ELR (cell line): ENCODE results near the gene TPH1.
"Not testable (repeated sequence)": the region's sequence is repeated elsewhere in the genome, so short reads cannot be mapped to it uniquely, and the experiment has no call there.

Experiments
- DNase-seq: peaks from one replicate; pipeline ENCODE4 v3.0.0-alpha.2; 2015; ENCODE audit warnings: low read depth

TPH1 gene

DNA sequence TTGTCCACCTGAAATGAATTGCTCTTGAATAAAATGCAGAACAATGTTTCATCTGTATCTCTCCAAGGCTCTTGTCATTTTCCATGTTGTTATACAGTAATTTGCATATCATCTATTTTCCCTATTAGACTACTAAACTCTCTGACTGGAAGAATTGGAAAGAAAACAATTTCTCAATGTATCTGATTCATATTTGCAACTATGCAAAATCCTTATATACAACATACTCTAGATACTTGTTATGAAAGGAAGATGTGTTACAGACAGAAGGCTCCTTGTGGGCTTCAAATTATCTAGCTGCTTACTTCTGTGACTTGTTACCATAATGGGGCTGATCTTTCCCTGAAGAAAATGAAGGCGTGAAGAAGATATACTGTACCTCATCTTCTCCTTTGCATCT, 23.6 kb downstream of the TPH1 start:
- no peak for DNase-seq

DNA sequence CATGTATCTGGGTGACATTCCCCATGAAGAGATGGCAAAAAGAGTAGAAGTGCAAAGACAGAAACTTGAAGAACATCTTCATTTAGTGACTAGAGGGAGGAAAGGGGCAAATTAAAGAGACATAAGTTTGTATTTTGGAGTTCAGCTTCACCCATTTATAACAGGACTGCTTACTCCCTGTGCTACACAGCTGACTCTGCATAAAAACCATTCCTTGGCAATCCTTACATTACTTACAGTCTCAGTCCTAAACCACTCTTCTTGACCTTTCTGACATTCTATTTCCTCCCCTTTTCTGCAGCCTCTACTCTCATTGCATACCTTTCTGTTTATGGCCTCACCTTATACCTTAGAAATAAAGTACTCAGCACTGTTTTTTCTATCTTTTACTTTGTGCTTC, 26.4 kb downstream of the TPH1 start:
- no peak for DNase-seq

DNA sequence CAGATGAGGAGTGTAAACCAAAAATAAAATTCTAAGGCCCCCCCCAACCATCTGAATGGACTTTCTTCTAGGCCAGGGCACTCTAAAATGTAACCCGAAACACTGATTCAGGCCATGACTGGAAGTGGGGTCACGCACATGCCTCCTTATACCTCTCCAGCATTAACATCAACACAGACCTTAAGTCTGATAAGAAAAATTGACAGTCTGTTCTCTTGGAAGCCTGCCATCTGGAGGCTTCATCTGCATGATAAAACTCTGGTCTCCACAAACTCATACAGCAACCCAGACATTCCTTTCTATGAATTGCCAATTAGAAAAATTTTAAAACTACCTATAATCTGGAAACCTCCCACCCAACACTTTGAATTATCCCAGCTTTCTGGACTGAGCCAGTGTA, 29.3 kb downstream of the TPH1 start:
- DNase-seq: no peak

DNA sequence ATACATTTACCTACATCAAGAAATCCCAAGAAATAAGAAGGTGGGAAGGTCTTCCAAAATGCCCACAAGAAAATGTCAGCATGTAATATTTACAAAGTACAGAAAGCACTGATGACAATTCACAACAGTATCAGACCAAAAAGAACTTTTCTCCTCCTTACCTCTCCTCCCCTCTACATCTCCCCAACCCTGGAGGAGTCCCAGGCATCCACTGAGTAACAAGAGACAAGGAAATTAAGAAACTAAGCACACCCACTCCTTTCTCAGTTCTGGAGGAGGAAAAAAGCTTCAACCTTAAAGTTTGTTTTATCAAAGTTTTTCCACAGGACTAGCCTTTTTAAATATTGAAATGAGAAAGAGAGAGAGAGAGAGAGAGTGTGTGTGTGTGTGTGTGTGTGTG, 31.2 kb downstream of the TPH1 start:
- no peak for DNase-seq

DNA sequence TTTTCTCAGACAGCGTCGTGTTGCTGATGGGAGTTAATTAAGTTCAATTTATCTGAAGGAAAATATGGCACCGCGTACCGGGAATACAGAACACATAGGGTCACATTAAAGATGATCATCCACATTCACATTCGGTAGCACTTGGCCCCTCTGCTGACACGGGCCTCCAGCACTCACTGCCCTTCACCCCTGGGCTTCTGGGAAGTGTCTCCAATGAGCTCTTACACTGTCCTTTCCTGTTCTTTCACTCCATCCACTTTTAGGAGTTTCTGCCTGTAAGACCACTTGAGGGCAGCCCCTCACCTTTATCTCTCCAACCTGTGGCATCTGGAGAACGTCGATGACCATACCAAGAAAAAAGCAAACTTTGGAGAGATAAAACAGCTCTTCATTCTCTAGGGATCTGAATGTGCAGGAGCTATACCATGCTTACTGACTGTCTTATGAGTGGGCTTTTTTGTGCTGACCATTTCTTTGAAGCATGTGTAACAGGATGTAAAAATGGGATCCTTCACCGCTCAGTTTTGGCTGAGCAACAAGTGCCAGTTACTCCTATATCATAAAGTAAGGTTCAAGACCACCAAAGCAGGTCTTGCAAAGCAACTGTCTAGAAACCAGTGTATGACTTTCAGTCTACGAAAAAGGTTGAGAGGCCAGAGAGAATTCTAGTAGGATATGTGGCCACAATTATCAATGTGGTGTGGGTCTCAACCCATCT, 32.1 kb downstream of the TPH1 start:
- DNase-seq: peak; percentile 9

DNA sequence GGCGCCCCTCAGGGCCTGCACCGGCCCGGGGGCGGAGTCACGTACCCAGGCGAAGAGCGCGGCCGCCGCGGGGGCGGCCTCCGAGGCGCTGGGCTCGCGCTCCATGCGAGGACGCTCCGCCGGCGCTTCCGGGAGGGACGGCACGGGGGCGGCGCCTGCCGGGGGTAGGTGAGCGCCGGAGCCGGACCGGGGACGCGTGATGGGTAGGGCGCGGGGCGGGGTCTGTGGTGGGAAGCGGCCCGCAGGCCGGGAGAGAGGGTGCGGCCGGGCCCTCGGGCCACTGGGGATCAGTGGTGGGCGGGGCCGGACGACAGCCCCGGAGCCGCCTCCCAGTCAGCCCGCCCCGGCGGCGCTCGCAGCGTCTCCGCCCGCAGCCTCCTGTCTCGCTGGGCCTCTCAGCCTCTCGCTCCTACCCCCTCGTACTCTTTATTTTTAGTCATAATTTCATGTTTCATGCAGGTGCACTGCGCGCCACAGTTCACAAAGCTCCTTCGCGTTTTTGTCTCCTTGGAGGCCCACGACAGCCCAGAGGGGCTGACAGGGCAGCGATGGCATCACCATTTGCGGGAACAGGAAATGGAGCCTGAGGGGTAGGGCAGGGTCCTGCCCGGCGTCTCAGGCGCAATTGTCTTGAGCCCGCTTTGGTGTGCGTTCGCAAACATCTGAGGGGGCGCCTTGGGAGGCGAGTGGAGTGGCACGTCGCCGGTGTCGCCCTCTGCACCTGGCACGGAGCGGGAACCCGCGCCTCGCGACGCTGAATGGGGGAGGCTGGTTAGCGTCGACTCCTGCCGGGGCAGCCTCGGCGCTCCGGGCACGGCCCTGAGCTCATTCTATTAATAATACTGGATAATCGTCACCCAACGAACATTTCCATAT, 32.9 kb downstream of the TPH1 start, which contains the start of gene SERGEF:
SERGEF (minus strand) TSS at position 142 of the 876 bp plus-strand sequence; CDS start at position 105, 37 bp downstream.
- DNase-seq: peak; percentile 92

DNA sequence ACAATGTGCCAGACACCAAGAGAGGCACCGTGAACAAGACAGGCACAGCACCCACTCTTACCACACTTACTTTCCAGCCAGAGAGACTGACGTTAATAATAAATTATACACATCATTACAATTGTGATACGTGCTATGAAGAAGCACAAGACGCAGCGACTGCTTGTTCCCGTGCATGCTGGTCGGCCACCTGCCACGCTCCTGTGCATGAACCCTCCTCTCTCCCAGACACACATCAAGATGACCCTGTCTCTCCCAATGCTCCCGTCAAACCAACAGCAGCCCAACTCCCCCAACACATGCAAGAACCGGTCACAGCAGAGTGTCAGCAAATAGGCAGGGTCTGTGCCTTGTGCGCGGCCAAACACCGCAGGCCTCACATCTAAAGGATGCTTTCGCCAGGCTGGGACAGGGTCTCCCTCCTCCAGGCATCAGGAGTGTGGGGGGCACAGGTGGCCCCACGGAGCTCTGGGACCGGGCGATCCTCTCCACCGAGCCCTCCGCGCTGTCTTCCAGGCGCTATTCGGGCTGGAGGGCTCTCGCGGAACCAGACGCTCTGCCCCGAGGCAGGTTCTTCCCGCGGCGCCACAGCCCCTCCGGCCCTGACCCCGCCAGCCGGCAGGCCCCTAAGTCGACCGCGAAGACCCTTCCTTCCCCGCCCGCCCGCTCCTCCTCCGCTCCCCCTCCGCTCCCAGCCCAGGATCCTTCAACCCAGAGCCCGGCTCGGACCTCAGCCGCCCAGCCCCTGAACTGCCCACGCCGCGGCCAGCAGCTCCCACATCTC, 33.8 kb downstream of the TPH1 start:
- DNase-seq: peak; percentile 29

DNA sequence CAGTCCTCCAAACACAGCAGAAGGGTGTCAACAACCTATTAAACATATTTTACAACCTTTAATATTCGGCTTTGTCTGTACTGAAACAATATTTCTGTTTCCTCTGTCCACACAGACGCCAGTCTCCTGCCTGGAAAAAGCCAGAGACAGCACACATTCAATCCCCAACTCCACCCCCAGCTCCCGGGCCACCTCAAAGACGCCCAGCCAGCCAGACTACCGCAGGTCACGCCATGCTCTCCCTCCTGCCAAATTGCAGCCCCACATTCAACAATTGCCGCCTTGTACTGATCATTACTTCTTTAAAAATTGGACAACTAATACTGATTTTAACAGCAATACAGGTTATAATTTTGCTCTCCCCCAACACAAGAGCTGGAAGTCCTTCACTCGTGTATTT, 34.4 kb downstream of the TPH1 start:
- DNase-seq: no peak

DNA sequence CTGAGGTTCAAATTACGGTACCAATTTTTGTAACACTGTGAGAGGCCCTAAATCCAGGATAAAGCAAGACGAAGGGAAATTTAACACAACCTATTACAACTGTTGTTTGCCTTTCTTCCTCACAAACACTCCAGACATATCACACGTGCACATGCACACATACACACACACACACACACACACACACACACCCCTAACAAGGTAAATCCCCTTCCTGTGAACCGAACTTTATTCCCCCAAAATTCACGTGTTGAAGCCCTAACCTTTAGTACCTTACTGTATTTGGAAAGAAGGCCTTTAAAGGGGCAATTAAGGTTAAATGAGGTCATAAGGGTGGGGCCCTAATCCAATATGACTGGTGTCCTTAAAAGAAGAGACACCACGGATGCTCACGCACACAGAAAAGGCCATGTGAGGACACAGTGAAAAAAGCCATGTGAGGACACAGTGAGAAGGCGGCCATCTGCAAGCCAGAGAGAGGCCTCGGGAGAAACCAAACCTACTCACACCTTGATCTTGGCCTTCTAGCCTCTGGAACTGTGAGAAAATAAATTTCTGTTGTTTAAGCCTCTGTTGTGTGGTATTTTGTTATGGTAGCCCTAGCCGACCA, 35.0 kb downstream of the TPH1 start:
- no peak for DNase-seq

DNA sequence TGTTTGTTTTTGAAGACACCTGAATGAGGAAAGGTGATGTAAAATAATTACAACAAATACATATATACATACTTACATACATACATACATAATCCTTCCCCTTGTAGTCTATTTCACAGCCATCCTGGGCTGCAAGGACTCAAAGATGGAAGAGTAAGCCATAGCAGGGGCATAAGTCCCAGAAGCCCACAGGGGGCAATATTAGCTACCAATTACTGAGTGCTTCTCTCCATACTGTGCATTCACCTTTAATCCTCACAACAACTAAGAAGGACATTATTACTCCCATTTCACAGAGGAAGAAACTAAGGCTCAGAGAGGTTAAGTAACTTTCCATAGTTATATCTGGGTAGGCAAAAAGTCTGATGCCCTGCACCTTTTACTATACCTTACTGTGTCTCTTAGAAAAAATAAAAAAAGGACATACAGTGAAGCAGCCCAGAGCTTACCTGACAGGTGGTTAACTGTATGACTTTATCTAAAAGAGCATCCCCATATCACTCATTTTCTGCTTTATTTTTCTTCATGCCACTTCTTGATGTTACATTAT, 35.9 kb downstream of the TPH1 start:
- no peak for DNase-seq

DNA sequence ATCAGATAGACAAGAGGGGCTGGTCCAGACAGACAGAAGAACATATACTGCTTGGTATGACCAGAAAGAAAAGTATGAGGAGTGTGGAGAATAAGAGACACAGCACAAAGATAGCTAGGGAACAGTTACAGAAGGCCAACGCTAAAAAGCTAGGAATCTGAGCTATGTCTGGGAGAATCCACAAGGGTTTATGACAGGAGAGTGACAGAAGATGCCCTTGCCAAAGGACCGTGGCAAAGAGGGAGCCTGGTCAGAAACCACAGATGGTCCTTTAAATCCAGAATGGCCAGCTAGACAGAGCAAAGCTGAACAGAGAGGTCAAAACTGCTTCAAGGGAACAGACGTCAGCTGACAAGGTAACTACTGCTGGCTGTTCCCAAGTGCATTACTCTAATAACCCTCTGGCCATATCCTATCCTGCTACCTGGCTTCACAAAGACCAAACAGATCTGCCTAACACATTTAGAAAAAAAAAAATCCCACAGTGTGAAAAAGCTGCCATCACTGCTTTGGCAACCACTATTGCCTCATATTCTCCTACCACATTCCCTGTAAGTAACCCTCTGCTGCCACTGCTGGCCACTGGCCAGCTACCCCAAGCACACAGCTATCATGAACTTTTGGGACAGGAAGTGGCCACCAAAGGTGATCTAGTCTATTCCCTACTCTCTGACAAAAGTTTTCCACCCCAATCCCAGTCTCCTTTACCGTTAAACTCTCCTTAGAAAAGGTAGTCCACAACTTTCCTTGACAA, 40.5 kb downstream of the TPH1 start:
- DNase-seq: no peak

DNA sequence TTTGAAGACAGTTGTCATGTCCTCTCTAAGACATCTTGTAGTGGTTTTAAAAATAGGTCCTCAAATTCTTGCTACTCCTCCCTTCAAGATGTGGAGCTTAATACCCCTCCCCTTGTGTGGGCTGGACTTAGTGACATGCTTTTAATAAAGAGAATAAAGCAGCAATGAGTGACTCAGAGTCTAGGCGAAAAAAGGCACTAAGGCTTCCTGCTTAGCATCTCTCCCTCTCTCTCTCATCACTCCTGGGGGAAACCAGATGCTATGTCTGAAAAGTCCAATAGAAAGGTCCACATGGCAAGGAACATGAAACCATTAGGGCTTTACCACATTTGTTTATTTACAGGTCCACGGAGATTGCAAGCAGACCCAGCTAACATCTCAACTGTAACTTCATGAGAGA, 44.9 kb downstream of the TPH1 start:
- DNase-seq: no peak

DNA sequence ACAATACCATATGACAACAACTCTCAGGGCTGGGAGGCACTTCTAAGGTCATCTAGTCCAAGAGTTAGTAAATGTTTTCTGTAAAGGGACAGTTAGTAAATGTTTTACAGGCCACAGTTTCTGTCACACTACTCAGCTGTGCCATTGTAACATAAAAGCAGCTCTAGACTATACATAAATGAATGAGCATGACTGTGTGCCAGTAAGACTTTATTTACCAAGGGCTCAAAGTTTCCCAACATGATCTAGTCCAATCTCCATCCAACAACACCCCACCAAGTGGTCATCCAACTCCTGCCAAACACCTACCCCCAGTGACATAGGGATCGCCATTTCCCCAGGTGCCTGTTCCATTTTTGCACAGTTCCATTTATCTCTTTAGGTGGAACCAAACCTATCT, 45.3 kb downstream of the TPH1 start:
- DNase-seq: no peak

DNA sequence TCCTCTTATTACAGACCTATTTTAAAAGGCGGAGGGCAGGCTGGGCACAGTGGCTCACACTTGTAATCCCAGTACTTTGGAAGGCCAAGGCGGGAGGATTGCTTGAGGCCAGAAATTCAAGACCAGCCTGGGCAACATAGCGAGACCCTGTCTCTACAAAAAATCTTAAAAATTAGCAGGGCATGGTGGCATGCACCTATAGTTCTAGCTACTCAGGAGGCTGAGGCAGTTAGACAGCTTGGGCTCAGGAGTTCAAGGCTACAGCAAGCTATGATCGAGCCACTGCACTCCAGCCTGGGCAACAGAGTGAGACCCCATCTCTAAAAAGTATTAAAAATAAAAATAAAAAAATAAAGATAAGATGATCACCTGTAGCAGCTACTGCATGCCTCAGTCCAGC, 45.9 kb downstream of the TPH1 start:
- DNase-seq: not testable (repeated sequence)
